GM19351 (cell line): ENCODE data around the gene ZNF385B.

Source experiments
- ATAC-seq: cut with Tn5 transposase; IDR thresholded peaks from one replicate; pipeline ENCODE4 v1.9.1; 2021; ENCODE audit warnings: mild to moderate bottlenecking, moderate library complexity; ENCODE audit not compliant: unreplicated experiment

ZNF385B gene

GRCh38 chr2:179686718-179687342 lies 174.6 kb downstream of the ZNF385B start:
- no peak for ATAC-seq

GRCh38 chr2:179686069-179686468 lies 175.3 kb downstream of the ZNF385B start:
- no peak for ATAC-seq

- ATAC-seq: no peak
These were observed 176.3 kb downstream of the ZNF385B start for GRCh38 chr2:179685146-179685545.

GRCh38 chr2:179682756-179683155 lies 178.7 kb downstream of the ZNF385B start:
- ATAC-seq: peak; percentile 46

- no peak for ATAC-seq
These were observed 183.5 kb downstream of the ZNF385B start for GRCh38 chr2:179677746-179678505.

GRCh38 chr2:179677077-179677688 lies 184.2 kb downstream of the ZNF385B start:
- peak; percentile 66 for ATAC-seq

GRCh38 chr2:179675435-179675834 lies 186.0 kb downstream of the ZNF385B start:
- ATAC-seq: no peak

- no peak for ATAC-seq
These were observed 190.1 kb downstream of the ZNF385B start for GRCh38 chr2:179671043-179671981.

- ATAC-seq: no peak
These were observed 192.2 kb downstream of the ZNF385B start for GRCh38 chr2:179669196-179669595.

GRCh38 chr2:179664972-179665812 lies 196.2 kb downstream of the ZNF385B start:
- ATAC-seq: no peak

- ATAC-seq: no peak
These were observed 199.4 kb downstream of the ZNF385B start for GRCh38 chr2:179661986-179662385.

GRCh38 chr2:179657068-179657595 lies 204.3 kb downstream of the ZNF385B start:
- ATAC-seq: no peak

GRCh38 chr2:179655627-179656026 lies 205.8 kb downstream of the ZNF385B start:
- ATAC-seq: no peak

- no peak for ATAC-seq
These were observed 206.6 kb downstream of the ZNF385B start for GRCh38 chr2:179654806-179655205.

GRCh38 chr2:179652296-179652695 lies 209.1 kb downstream of the ZNF385B start:
- no peak for ATAC-seq

- no peak for ATAC-seq
These were observed 211.0 kb downstream of the ZNF385B start for GRCh38 chr2:179650420-179650819.

GRCh38 chr2:179646862-179647587 lies 214.4 kb downstream of the ZNF385B start:
- no peak for ATAC-seq

GRCh38 chr2:179646173-179646769 lies 215.1 kb downstream of the ZNF385B start:
- no peak for ATAC-seq

GRCh38 chr2:179645047-179645446 lies 216.4 kb downstream of the ZNF385B start:
- no peak for ATAC-seq
